GM15510 (cell line): ENCODE results near the gene PRKD1.

ENCODE experiments used
- POLR2A ChIP-seq: IDR thresholded peaks from 3 replicates; pipeline ENCODE4 v1.6.1; 2011; ENCODE audit warnings: borderline replicate concordance; ENCODE audit not compliant: insufficient read length; ENCODE audit errors: extremely low read depth

PRKD1 gene

DNA sequence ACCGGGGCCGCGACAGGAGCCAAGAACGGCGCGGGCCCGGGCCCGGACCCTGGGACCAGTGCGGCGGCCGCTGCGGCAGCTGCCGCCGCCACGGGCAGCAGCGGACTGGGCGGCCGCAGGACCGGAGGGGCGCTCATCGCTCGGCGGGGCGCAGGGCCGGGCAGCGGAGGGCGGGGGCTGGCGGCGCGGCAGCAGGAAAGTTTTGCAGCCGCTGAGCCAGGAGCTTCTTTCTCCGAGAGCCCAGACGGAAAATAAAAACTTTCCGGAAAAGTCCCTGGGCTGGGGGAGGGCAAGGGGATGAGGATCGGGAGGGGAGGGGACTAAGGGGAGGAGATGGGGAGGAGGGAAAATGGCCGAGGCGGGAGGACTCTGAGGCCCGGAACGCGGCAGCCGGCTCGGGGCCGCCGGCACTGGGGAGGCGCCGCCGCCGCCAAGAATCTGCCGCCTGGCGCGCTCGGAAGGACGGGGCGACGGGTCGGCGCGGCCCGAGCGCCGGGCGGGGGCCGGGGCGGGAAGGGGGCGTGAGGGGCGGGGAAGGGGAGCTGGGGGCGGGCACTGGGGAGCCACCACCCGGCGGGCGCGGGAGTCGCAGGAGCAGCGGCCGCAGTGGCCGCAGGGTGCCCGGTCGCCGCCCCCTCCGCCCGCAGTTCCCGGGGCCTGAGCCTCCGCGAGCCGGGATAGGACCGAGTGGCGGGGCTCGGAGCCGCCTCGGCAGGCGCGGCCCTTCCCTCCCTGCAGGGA is at the start of gene PRKD1:
TSS of gene PRKD1 (minus strand) at position 472 of the 741 bp plus-strand sequence.
- TF ChIP-seq POLR2A: no peak

DNA sequence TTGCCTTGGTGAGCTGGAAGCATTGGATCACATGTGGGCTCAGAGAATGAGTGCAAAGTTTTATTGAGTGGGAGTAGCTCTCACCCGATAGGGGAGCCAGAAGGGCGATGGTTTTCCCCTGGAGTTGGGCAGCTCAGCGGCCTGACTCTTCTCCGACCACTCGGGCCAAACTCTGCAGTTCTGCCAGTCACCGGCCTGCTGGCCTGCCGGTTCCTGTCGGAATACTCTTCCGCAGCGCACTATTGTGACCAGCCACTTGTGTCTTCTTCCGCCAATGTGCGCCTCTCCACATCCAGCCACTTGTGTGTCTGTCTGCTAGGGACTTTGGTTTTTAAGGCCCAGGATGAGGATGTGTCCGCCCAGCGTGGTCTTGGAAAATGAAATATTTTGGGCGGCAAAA is 43.5 kb upstream of the PRKD1 start:
- TF ChIP-seq POLR2A: no peak

DNA sequence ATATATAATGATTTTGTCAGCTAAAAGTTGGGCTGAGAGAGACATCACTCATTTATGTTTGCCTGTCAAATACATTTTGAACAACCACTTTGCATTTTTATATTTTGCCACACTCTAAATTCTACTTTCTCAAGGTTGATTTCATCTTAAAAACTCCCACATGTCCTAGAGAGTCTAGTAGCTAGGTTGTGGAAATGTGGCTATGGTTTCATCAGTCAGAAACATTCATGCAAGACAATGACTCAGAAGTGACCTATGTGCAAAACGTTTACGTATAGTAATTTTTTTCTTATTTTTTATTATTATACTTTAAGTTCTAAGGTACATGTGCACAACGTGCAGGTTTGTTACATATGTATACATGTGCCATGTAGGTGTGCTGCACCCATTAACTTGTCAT is 27.4 kb upstream of the PRKD1 start:
- TF ChIP-seq POLR2A: no peak

DNA sequence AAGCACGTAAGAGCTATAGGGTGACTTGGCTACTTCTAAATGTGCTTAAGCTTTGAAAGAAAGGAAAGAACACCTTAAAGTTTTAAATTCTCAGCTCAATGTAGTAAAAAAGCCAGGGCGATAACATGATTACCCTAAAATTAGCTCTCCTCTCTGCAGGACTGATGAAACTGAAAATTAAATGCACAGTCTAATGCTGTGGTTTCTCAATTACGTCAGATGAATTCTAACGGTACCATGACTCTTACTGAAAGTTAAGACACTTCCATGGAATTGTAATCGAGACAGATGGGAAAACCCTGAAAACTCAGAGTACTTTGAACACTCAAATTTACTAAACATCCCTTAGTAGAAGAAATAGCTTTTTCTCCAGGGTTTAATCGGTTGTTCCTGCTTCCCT is 25.9 kb upstream of the PRKD1 start:
- TF ChIP-seq POLR2A: no peak

DNA sequence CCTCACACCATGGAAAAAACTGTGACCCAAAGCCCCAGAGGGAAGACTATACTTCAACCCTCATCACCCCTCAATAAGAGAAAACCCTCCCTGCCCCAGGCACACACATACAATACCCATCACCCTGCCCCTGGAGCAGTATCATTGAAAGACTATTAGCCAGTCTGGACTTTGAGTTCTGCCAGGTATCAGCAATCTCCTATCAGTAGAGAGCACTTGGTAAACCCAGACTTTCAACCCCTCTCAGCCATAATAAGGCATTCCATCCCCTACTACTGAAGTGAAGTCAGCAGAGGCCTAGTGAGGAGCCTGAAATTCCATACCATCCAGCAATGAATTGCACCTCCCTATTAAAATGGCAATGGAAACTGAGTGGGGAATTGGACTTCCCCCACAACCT is 16.4 kb upstream of the PRKD1 start:
- no peak for TF ChIP-seq POLR2A

DNA sequence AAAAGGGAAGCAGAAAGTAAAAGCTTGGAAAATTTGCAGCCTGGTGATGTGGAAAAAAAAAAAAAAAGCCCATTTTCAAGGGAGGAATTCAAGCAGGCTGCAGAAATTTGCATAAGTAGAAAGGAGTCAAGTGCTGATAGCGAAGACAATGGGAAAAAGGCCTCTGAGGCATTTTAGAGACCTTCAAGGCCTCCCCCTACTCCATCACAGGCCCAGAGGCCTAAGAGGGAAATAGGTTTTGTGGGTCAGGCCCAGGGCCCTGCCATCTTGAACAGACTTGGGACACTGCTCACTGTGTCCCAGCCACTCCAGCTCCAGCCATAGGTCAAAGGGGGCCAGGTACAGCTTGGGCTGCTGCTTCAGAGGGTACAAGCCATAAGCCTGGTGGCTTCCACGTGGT is 13.8 kb upstream of the PRKD1 start:
- no peak for TF ChIP-seq POLR2A

DNA sequence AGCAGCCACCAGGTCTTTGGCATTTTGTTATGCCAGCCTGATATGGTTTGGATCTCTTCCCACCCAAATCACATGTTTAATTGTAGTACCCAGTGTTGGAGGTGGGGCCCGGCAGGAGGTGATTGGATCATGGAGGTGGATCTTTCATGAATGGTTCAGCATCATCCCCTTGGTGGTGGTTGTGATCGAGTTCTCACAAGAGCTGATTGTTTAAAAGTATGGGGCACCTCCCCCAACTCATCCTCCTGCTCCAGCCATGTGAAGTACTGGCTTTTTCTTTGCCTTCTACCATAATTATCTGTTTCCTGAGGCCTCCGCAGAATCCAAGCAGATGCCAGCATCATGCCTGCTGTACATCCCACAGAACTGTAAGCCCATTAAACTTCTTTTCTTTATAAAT is 12.8 kb upstream of the PRKD1 start:
- TF ChIP-seq POLR2A: no peak

DNA sequence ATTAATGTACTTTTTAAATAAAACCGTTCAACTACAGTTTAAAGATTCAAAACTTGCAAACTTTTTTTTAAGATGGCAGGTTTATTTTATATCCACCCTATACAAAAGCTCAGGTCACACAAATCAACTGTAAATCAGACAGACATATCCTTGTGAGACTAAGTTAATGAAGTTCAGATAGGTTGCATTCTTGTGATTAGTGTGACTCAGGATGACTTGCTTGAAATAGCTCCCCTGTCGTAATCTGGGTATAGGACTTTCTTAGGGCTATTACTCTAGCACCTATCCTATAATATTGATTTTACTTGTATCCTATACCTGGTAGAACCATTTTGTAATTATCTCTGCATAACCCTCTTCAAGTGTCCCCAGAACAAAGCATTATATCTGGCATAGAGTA is 9.5 kb upstream of the PRKD1 start:
- no peak for TF ChIP-seq POLR2A

DNA sequence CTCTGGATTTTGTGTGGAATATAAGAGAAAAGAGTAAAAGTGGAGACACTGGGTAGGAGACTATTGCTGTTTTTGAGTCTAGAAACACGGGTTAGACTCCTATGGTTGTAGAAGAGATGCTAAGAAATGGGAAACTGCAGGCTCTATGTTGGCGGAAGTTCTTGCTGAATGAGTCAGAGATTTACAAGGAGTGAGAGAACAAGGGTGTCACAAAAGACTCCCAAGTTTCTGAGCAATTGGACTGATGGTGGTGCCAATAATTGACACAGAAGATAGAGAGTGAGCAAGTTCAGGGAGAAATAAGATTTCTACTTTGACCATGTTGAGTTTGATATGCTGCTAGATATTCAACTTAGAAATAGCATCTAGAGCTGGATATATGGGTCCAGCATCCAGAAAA is 2.6 kb upstream of the PRKD1 start:
- no peak for TF ChIP-seq POLR2A

DNA sequence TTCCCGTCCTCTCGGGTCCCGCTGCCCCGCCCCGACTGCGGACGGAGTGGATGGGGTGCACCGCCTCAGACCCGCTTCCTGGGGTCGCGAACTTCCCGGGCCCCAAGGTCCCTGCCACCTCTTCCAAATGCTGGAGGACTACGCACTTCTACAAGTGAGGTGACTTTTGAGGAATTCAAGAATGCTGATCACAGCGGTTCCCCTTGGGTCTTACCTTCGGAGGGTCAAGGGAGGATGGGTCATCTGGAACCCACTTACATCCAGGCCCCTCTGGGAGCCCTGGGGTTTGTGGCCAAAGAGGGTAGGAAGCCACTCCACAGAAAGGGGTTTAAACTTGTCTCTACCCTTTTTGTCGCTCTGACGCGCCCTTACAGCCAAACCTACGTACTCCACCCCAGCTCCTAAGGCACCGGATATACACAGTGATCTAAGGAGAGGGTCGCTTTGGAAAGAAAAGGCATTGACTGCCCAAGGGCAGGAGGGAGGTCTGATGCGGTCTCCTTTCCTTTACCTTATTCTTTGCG is 532 bp upstream of the PRKD1 start:
- no peak for TF ChIP-seq POLR2A

DNA sequence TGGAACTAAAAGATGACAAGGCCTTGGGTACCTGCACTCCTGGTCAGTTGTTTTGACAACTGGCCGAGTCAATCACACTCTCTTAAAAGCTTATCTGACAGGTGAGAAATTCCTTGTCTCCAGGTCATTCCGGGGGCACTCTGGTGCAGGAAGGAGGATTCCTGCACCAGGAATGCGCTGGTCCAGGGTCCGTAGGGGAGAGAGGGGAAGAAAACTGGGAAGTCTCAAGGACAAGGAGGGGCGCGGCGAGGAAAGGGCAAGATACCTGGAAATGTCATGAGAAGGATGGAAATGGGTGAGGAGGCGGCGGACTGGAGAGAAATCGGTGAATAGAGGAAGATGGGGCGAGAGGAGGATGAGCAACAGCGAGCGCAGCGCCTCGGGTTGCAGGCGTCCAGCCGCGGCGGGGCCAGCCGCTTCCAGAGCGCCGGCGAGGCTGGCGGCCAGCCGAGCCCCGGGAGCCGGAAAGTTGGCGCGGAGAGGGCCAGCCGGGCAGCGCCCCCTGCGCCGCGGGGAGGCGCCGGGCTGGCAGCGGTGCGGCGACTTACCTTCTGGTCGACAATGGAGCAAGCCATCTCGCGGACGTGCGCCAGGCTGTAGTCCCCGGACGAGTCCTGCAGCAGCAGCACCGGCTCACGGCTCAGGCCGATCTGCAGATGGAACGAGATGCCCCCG is 809 bp downstream of the PRKD1 start:
- no peak for TF ChIP-seq POLR2A

DNA sequence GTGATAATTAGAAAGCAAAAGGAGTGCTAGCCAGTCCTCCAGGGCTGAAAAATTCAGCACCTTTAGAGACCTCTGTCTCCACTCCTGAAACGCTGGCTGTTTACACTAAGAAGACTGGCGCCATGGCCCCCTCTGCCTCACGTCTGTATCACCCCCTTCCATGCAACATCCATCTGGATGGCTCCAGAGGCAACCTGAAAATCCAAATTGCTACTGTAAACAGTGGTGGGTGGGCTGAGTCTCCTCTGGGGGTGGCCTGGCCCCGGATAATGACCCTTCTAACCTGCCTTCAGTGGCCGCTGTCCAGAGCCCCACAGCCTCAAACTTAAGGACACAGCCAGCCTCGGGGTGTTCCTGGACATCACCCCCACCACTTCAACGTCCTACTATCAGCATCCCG is 1.4 kb downstream of the PRKD1 start:
- TF ChIP-seq POLR2A: no peak

DNA sequence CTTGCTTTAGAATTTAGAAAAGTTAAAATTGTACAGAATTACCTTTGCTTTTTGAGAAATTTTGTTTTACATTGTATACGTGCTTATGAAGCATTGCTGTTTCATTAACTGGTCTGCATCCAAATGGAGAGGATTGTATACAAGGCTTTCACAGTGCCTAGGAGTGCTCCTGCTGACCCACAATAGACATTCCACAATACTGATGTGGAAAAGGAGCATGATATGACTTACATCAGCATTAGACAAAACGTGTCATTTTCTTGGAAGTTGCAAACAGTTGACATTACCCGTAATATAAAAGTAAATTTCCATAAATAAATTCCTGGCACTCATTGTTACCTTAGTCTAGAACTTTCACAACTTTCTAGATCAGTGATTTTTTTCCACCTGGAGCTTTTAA is 1.9 kb downstream of the PRKD1 start:
- TF ChIP-seq POLR2A: no peak

DNA sequence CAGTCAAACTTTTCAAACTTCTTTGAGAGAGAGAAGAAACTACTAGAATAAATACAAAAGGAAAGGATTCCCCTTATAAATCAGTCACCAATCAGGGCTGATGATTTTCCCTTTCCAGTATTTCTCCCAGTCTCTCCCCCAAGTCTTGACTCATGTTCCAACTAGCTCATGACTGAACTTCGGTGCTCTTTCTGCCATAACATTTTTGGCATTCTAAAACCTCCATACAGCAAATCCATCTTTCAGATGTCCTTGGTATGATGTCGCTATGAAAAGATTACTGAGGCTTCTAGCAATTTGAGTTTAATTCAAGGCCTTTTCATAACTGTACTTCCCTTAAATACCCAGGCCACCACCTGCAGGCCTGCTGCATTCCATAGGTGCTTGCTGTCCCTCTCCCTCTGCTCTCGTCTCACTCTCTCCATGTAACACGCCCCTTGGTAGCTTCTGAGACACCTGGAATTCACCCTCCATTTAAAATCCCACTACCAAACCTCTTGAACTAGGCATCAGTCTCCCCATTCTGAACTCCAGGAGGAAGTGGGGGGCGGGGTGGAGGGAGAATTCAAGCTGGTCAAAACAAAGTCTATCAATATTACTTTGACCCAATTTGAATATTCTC is 2.4 kb downstream of the PRKD1 start:
- no peak for TF ChIP-seq POLR2A

DNA sequence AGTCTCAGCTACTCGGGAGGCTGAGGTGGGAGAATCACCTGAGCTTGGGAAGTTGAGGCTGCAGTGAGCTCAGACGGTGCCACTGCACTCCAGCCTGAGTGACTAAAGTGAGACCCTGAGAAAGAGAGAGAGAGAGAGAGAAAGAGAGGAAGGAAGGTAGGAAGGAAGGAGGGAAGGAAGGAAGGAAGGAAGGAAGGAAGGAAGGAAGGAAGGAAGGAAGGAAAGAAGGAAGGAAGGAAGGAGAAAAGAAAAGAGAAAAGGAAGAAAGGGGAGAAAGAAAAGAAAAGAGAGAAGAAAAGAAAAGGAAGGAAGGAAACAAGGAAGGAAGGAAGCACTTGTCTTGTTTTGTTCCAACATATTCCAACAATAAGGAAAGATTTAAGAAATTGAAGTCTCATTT is 7.8 kb downstream of the PRKD1 start:
- no peak for TF ChIP-seq POLR2A

DNA sequence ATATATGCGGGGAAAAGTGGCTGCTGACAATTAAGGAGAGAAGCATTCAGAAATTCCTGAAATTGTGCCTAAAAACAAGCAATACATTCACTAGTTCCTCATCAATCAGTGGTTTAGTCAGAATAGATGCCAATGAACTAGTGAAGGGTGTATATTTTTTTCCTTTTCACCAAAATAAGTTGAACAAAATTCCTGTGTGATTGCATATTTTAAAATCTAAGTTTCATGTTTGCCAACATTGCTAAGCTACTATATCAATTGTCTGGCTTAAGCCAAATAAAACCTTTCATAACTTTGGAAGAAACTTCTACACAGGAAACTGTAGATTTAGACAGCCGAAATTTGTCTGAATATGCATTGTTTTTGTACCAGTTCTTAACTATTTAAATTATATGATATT is 8.7 kb downstream of the PRKD1 start:
- no peak for TF ChIP-seq POLR2A
